DND-41 (cell line): ENCODE results near the gene LRRC42.

Experiments
- CTCF ChIP-seq: IDR thresholded peaks from 2 replicates; pipeline ENCODE4 v1.5.1; 2012; ENCODE audit warnings: borderline replicate concordance, low read length, moderate library complexity, mild to moderate bottlenecking; ENCODE audit not compliant: poor library complexity, severe bottlenecking; ENCODE audit errors: extremely low read depth
- EZH2 ChIP-seq: IDR thresholded peaks from 3 replicates; pipeline ENCODE4 v1.6.1; 2012; ENCODE audit warnings: borderline replicate concordance, low read depth, mild to moderate bottlenecking, moderate library complexity, low read length, inconsistent platforms; ENCODE audit not compliant: severe bottlenecking

DNA sequence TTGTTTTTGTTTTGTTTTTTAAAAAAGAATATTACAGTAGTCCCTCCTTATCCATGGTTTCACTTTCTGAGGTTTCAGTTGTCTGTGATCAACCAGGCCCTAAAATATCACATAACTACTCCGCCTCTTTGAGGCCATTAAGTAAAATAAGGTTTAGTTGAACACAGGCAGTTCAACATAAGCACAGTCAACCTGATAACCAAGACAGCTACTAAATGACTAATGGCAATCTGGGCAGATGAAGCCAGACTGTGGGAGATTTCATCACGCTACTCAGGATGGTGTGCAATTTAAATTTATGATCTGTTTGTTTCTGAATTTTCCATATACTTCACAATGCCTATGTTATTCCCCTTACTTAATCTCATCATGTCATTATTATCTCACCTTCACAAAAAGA is 41.7 kb downstream of the LRRC42 start:
- TF ChIP-seq CTCF (no peak), EZH2 (no peak)
